K562 (cell line): ENCODE results near the gene FAM117A.

ENCODE experiments used
- ATF2 ChIP-seq: sonication (generic); formaldehyde crosslinking; IDR thresholded peaks from 2 replicates; pipeline ENCODE4 v1.8.1; 2022; ENCODE audit warnings: missing genetic modification reagents
- CBX8 ChIP-seq: fragments of 200-600 bp; sonication (generic); IDR thresholded peaks from 2 replicates; pipeline ENCODE4 v1.6.1; 2012; ENCODE audit warnings: borderline replicate concordance, mixed run types, low read depth, mild to moderate bottlenecking, moderate library complexity, mixed read lengths, low read length, control low read depth, inconsistent platforms; ENCODE audit not compliant: poor library complexity, severe bottlenecking; ENCODE audit errors: extremely low read depth
- CEBPZ ChIP-seq: fragments of 150-350 bp; IDR thresholded peaks from 2 replicates; pipeline ENCODE4 v1.6.1; 2014; ENCODE audit warnings: low read depth, mild to moderate bottlenecking, low read length, borderline replicate concordance
- CTCF ChIP-seq, 3 experiments: IDR thresholded peaks in 2 of 3; conservative IDR thresholded peaks in 1 of 3; 2 replicates each; pipeline ENCODE4 v1.5.1; 2011 to 2012; ENCODE audit warnings: low read length in 3 of 3, mild to moderate bottlenecking in 3 of 3, control low read depth in 2 of 3, improper control_type of control experiment in 1 of 3, inconsistent platforms in 1 of 3, low read depth in 1 of 3, mixed read lengths in 1 of 3, moderate library complexity in 1 of 3; ENCODE audit not compliant: insufficient read depth in 2 of 3
- DNMT1 ChIP-seq: fragments of 450-650 bp; IDR thresholded peaks from 2 replicates; pipeline ENCODE4 v1.6.1; 2016; ENCODE audit warnings: antibody characterized with exemption, mild to moderate bottlenecking
- EZH2 ChIP-seq: IDR thresholded peaks from 2 replicates; pipeline ENCODE4 v1.6.1; 2012; ENCODE audit warnings: low read depth, mild to moderate bottlenecking, inconsistent platforms, low read length, borderline replicate concordance
- FUS ChIP-seq: fragments of 200-400 bp; formaldehyde crosslinking; optimal IDR thresholded peaks from 2 replicates; pipeline ENCODE3; 2017; ENCODE audit warnings: low read depth, low read length
- GTF2F1 ChIP-seq: IDR thresholded peaks from 2 replicates; pipeline ENCODE4 v1.6.1; 2011; ENCODE audit warnings: low read depth, low read length, improper control_type of control experiment
- L3MBTL2 ChIP-seq: fragments of 450-650 bp; IDR thresholded peaks from 2 replicates; pipeline ENCODE4 v1.6.1; 2016; ENCODE audit warnings: mild to moderate bottlenecking, moderate library complexity
- MAFK ChIP-seq: IDR thresholded peaks from 2 replicates; pipeline ENCODE4 v1.6.1; 2011; ENCODE audit warnings: low read length, improper control_type of control experiment
- SP1 ChIP-seq: sonication (generic); formaldehyde crosslinking; IDR thresholded peaks from 2 replicates; pipeline ENCODE4 v1.8.1; 2022; ENCODE audit warnings: mild to moderate bottlenecking, missing genetic modification reagents
- ZBED1 ChIP-seq: IDR thresholded peaks from 2 replicates; pipeline ENCODE4 v1.6.1; 2014

- TF ChIP-seq CBX8 (no peak), CEBPZ (no peak), FUS (no peak), SP1 (CRISPR knock-in tag) (no peak), DNMT1 (no peak), CTCF (IDR thresholded peaks at IDR 0.05 in 2 of 3, conservative IDR thresholded peaks at IDR 0.05 in 1 of 3; ENCODE audit: insufficient read depth in 2 of 3, low read depth in 1 of 3, low read length in 3 of 3) (no peak), ATF2 (no peak), L3MBTL2 (no peak), EZH2 (no peak), ZBED1 (no peak), GTF2F1 (no peak), MAFK (no peak)
Observed at GRCh38 chr17:49766918-49767530, 3.1 kb upstream of the FAM117A start.
